Measurements from ENCODE around the gene GNG12. TPM values are rescaled to one million over a fixed set of nuclear protein-coding genes. Genes with fewer than 3 reads are reported as not detected.

GNG12 gene
- total and polyA plus RNA-seq, 9 of the 15 experiments (the other 6 are each of a cell fraction or from before 2014, with no cell fraction given): 2.6 to 6.0 (median 4.1) TPM

DNA sequence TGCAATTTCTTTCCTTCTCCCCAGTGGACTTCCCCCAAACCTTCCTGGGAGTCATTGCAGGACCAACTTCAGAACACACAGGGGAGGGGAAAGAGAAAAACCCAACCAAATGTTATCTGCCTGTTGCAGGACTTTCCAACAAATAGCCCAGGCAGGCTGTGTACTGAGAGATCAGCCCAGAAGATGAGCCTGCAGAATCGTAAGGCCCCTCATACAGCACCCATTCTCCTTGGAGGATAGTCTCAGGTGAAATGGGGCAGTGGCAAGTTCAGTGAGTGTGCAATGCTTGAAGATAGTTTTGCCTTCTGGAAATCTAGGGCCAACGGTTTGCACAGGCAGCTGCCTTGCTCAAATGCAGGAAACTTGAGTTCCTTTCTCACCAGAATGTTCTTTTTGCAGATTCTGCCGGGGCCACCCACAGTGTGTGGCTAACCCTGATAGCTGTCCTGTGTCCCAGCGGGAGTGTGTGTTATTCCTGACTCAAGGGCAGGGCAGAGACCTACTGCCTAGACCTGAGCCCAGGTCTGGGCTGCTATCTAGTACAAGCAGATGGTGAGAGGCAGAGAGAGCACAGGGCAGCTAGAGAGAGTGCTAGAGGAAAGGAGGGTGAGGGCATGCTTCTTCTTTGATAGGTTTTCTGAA is 99.5 kb downstream of the GNG12 start (continued):
- no peak for TF ChIP-seq ZNF77 (CRISPR knock-in tag; IDR thresholded peaks at IDR 0.05)
- peak; percentile 97 for TF ChIP-seq HDAC2 (IDR thresholded peaks at IDR 0.05)
- no peak for TF ChIP-seq CTCF (IDR thresholded peaks at IDR 0.05 in 2 of 3, conservative IDR thresholded peaks at IDR 0.05 in 1 of 3; ENCODE audit: insufficient read depth in 2 of 3, low read depth in 1 of 3, low read length in 3 of 3)
- TF ChIP-seq POLR2A (conservative IDR thresholded peaks at IDR 0.05): no peak
- no peak for TF ChIP-seq HSF4 (CRISPR knock-in tag; IDR thresholded peaks at IDR 0.05; ENCODE audit: borderline replicate concordance)
- TF ChIP-seq MLX (CRISPR knock-in tag; conservative IDR thresholded peaks at IDR 0.05): no peak
- TF ChIP-seq ZNF239 (CRISPR knock-in tag; IDR thresholded peaks at IDR 0.05): no peak
- peak; percentile 49; the same call in 1 of the 2 replicates for TF ChIP-seq ELF1 (tag; IDR thresholded peaks at IDR 0.05)
- TF ChIP-seq TRIM24 (IDR thresholded peaks at IDR 0.05): peak; percentile 82 to 88
- TF ChIP-seq MGA (IDR thresholded peaks at IDR 0.05): no peak
- TF ChIP-seq CXXC5 (CRISPR knock-in tag; IDR thresholded peaks at IDR 0.05): peak; percentile 41; the same call in 1 of the 2 replicates
- no peak for TF ChIP-seq GTF2E2 (tag; IDR thresholded peaks at IDR 0.05)
- no peak for TF ChIP-seq SMAD1 (IDR thresholded peaks at IDR 0.05; ENCODE audit: low read depth, low read length, partially characterized antibody)
- no peak for TF ChIP-seq FOXJ3 (CRISPR knock-in tag; IDR thresholded peaks at IDR 0.05)
- TF ChIP-seq ZNF184 (CRISPR knock-in tag; IDR thresholded peaks at IDR 0.05): no peak
- no peak for TF ChIP-seq RBM34 (IDR thresholded peaks at IDR 0.05; ENCODE audit: borderline replicate concordance, insufficient read depth, low read length)

All from K562 (cell line).